Peyer's patch (tissue), 4 donors: ENCODE data around the gene LZTFL1. TPM values are rescaled to one million over a fixed set of nuclear protein-coding genes. Genes with fewer than 3 reads are reported as not detected.

Experiments used
- DNase-seq, 3 donors: peaks; one replicate each; pipeline ENCODE4 v3.0.0-alpha.2; 2017 to 2019
- H3K27ac ChIP-seq, 4 donors: fragments of 200-600 bp; sonication (generic); one replicate each; pipeline ENCODE4 v1.5.1; 2016 to 2019
- H3K27me3 ChIP-seq, 2 donors: fragments of 200-600 bp; sonication (generic); one replicate each; pipeline ENCODE4 v1.5.1; 2019
- H3K36me3 ChIP-seq, 3 donors: fragments of 200-600 bp; sonication (generic); one replicate each; pipeline ENCODE4 v1.5.1; 2016 to 2019
- H3K4me1 ChIP-seq, 4 donors: fragments of 200-600 bp; sonication (generic); one replicate each; pipeline ENCODE4 v1.5.1; 2016 to 2019
- H3K4me3 ChIP-seq, 4 donors: fragments of 200-600 bp; sonication (generic); 1 replicate in 3 of 4; 2 replicates in 1 of 4; pipeline ENCODE4 v1.5.1; 2016 to 2019; ENCODE audit warnings: mild to moderate bottlenecking in 1 of 4
- H3K9me3 ChIP-seq, 4 donors: fragments of 200-600 bp; sonication (generic); one replicate each; pipeline ENCODE4 v1.5.1; 2016 to 2019; ENCODE audit warnings: mild to moderate bottlenecking in 1 of 4
- POLR2A ChIP-seq, 2 donors: fragments of 450-650 bp; IDR thresholded peaks; one replicate each; pipeline ENCODE4 v1.5.1; 2017; ENCODE audit warnings: antibody characterized with exemption in 2 of 2, mild to moderate bottlenecking in 2 of 2, moderate library complexity in 2 of 2
- total RNA-seq, 4 donors: library from RNA; depleted of rRNA; stranded (reverse); fragments of >200 nt; gene quantifications; one replicate each; pipeline ENCODE4 v1.1.0, GENCODE V29; 2016
- TF ChIP-seq, protein P1 (sequence below), 6 experiments: fragments of 450-650 bp in 4 of 6; fragments of 200-600 bp in 2 of 6; sonication (generic) in 1 of 6; IDR thresholded peaks; one replicate each; pipeline ENCODE4 v1.5.1; 2017 to 2019; ENCODE audit warnings: antibody characterized with exemption in 6 of 6, mild to moderate bottlenecking in 3 of 6, moderate library complexity in 1 of 6

The LZTFL1 gene
- total RNA-seq, 4 donors from 2014 or later, result 4.9 to 30.5 (median 9.9) TPM

DNA sequence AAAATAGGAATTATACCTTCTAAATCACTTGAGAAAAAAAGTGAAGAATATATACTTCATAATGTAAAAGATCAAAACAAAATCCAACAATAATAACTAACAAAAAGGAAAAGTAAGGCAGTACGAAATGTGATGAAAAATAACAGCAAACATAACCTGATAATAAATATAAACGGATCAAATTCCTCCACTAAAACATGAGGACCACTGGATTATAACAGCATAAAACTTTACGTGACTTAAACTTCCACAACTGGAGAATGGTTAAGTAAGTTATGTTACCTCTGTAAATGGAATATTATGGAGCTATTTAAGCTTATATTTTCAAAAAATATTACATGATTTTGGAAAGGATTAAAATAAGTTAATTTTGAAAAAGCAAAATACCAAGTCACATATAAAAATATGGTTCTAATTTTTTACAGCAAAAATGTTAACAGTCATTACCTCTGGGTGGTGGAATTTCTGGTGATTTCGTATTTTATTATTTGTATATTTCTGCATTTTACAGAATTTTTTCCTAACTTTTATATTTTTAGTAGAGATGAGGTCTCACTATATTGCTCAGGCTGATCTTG is 52.6 kb downstream of the LZTFL1 start:
- no peak overlapping the region for H3K4me3 ChIP-seq
- no peaks in the 10 kb centered on the region for H3K9me3 ChIP-seq
- TF ChIP-seq, protein P1, sequence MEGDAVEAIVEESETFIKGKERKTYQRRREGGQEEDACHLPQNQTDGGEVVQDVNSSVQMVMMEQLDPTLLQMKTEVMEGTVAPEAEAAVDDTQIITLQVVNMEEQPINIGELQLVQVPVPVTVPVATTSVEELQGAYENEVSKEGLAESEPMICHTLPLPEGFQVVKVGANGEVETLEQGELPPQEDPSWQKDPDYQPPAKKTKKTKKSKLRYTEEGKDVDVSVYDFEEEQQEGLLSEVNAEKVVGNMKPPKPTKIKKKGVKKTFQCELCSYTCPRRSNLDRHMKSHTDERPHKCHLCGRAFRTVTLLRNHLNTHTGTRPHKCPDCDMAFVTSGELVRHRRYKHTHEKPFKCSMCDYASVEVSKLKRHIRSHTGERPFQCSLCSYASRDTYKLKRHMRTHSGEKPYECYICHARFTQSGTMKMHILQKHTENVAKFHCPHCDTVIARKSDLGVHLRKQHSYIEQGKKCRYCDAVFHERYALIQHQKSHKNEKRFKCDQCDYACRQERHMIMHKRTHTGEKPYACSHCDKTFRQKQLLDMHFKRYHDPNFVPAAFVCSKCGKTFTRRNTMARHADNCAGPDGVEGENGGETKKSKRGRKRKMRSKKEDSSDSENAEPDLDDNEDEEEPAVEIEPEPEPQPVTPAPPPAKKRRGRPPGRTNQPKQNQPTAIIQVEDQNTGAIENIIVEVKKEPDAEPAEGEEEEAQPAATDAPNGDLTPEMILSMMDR (IDR thresholded peaks at IDR 0.05), result no peak
- TF ChIP-seq POLR2A (IDR thresholded peaks at IDR 0.05), result no peak
- no peaks in the 10 kb centered on the region for H3K4me1 ChIP-seq
- H3K36me3 ChIP-seq, result no peaks in the 10 kb centered on the region
- no peak overlapping the region for H3K27ac ChIP-seq
- DNase-seq, result no peak
- H3K27me3 ChIP-seq, result no peaks in the 10 kb centered on the region

DNA sequence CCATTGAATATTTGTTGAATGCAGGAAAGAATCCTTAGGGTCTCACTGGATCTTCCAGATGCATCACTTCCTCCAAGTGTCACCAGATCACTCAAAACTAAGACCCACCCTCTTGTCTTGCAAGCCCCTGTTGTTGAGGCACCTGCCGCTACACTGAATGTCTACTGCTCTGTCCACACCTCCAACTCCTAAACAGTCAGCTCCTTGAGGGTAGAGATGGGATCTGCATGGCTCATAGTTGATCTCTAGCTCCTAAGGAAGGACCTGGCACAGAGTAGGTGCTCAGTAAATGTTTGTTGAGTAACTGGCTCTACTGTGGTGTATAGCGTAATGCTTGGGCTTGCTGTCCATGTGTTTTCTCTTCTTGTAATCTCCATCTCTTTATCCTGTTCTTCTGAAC is 54.4 kb downstream of the LZTFL1 start:
- no peaks in the 10 kb centered on the region for H3K9me3 ChIP-seq
- no peaks in the 10 kb centered on the region for H3K27me3 ChIP-seq
- TF ChIP-seq, protein P1 (IDR thresholded peaks at IDR 0.05), result no peak
- TF ChIP-seq POLR2A (IDR thresholded peaks at IDR 0.05), result no peak
- DNase-seq, result no peak
- no peaks in the 10 kb centered on the region for H3K36me3 ChIP-seq
- no peak overlapping the region for H3K4me3 ChIP-seq
- no peak overlapping the region for H3K27ac ChIP-seq
- H3K4me1 ChIP-seq, result no peaks in the 10 kb centered on the region

DNA sequence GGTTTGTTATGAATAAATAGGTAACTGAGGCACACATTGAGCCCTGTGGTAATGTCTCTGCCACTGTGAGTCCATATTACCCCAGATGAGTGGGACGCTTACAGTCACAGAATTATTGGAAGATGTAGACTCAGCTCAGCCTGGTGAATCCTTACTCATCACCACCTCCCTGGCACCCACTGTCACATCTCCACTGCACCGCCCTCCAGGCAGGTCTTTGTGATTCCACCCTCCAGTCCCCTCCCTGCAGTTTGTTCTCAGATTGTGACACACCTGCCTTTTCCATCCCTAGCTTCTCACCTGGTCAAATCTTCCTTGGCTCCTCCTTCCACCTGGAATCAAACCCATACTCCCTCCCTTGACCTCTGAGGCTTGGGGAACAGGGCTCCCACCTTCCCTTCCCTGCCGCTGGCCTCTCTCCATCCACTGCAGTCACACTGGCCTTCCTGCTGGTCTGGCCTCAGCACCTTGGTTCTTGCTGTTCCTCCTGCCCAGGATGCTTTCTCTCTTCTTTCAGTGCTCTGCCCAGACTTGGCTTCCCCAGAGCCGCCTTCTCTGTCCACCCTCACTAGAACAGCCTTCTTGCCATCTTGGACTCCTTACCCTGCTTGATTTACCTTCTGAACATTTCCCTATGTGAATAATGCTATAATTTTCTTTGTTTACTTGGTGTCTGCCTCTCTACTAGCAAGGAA is 55.0 kb downstream of the LZTFL1 start:
- Histone ChIP-seq H3K27me3 (no peaks in the 10 kb centered on the region), H3K36me3 (no peaks in the 10 kb centered on the region), H3K4me3 (no peak overlapping the region), H3K9me3 (no peaks in the 10 kb centered on the region), H3K27ac (no peak overlapping the region), H3K4me1 (no peaks in the 10 kb centered on the region)
- TF ChIP-seq POLR2A (IDR thresholded peaks at IDR 0.05), result no peak
- TF ChIP-seq, protein P1 (IDR thresholded peaks at IDR 0.05), result no peak
- DNase-seq, result no peak

DNA sequence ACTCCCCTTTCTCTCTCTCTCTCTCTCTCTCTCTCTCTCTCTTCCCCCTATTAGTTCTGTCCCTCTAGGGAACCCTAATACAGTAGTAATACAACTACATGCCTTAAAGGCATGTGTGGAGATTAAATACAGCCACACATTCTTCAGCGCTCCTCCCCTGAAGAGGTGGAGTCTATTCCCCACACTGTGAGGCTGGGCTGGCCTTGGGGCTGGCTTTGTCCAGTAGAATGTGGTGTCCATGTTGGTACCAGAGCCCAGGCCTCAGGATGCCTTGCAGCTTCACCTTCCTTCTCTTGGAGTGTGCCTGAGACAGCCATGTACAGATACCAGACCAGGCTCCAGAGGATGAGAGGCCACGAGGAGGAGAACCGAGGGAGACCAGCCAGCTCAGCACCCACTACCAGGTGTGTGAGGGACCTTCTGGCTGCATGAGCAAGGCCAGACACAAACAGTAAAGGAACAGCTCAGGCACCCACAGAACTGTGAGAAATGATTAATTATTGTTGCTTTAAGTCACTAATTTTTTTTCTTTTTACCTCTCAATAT is 56.2 kb downstream of the LZTFL1 start:
- Histone ChIP-seq H3K36me3 (no peaks in the 10 kb centered on the region), H3K4me3 (no peak overlapping the region), H3K27ac (no peak overlapping the region), H3K27me3 (no peaks in the 10 kb centered on the region), H3K4me1 (no peaks in the 10 kb centered on the region), H3K9me3 (no peaks in the 10 kb centered on the region)
- TF ChIP-seq, protein P1 (IDR thresholded peaks at IDR 0.05), result no peak
- TF ChIP-seq POLR2A (IDR thresholded peaks at IDR 0.05), result no peak
- no peak for DNase-seq

DNA sequence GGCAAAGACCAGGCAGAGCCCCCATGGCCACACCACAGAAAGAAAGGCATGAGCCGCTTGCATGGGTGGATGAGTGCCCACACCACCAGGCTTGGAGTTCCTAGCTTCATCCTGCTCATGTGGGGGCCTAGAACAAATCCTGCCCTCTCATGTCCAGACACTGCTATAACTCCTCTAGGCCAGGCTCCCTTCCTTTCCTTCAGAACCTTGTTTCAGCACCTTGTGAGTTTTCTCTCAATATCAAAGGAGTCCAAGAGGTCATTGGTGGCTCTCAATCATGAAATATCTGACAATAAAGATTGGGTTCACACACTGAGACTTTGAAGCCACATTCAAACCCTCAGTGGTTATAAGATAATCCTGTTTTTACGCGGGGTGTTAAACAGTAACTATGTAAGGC is 58.3 kb downstream of the LZTFL1 start:
- no peak for DNase-seq
- Histone ChIP-seq H3K4me3 (no peak overlapping the region), H3K27me3 (no peaks in the 10 kb centered on the region), H3K9me3 (no peaks in the 10 kb centered on the region), H3K27ac (peak overlapping the region in 2 of 4 donors; percentile 10 to 57), H3K36me3 (no peaks in the 10 kb centered on the region), H3K4me1 (peaks cover 0 to 10% (median 0%) of the 10 kb centered on the region in 4 donors)
- no peak for TF ChIP-seq POLR2A (IDR thresholded peaks at IDR 0.05)
- TF ChIP-seq, protein P1 (IDR thresholded peaks at IDR 0.05), result peak in 3 of 6 experiments; percentile 13 to 39 (median 30)
